ENCODE measurements around the gene ATP2B2. TPM values are rescaled to one million over a fixed set of nuclear protein-coding genes. Genes with fewer than 3 reads are reported as not detected.
"Not testable (repeated sequence)": the region's sequence is repeated elsewhere in the genome, so short reads cannot be mapped to it uniquely, and the experiment has no call there.

Gene ATP2B2
- total and polyA plus RNA-seq, 2 donors = 0.13 to 0.53 TPM

DNA sequence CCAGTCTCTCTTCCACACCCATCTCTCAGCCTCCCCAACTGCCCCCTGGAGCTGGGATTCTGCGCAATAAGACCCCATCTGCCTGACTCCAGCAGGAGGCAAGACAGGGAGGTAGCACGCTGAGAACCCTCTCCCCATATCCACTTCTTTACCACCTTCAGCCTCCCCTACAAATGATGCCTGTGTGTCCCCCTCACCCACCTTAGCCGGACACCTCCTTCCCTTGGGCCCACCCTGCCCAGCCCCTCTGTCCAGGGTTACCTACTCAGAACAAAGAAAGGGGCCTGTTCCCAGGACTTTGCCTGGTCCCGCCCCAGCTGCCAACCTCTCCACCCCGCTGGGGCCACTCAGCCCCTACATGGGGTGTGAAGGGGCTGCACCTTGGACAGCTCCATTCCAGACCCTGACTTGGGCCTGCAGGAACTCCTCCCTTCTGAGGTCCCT lies 40.8 kb upstream of the ATP2B2 start:
- no peak overlapping the region for H3K4me3 ChIP-seq (ENCODE audit: low read depth, low read length)
- no peaks in the 10 kb centered on the region for H3K36me3 ChIP-seq (ENCODE audit: insufficient read depth)
- H3K4me1 ChIP-seq (ENCODE audit: insufficient read depth) = no peaks in the 10 kb centered on the region
- no peak overlapping the region for H3K27ac ChIP-seq (ENCODE audit: low read depth)
- WGBS = 66% methylated on average over 5 of the region's 5 CpGs
- DNase-seq (ENCODE audit: extremely low spot score) = no peak

DNA sequence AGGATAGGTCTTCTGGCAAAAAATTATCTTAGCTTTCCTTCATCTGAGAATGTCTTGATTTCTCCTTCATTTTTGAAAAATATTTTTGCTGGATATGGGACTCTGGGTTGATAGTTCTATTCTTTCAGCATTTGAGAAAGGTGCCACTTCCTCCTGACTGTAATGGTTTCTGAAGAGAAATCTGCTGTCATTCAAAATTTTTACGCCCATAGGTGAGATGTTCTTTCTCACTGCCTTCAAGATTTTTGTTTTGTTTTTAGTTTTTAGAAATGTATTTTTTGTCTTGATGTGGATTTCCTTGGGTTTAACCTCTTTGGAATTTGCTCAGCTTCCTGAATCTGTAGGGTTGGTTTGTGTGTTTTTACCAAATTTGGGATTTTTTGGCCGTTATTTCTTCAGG lies 37.1 kb upstream of the ATP2B2 start:
- H3K36me3 ChIP-seq (ENCODE audit: insufficient read depth) = no peaks in the 10 kb centered on the region
- no peaks in the 10 kb centered on the region for H3K4me1 ChIP-seq (ENCODE audit: insufficient read depth)
- no peak for DNase-seq (ENCODE audit: extremely low spot score)
- WGBS = 70% methylated on average over 2 of the region's 2 CpGs
- H3K27ac ChIP-seq (ENCODE audit: low read depth) = no peak overlapping the region
- H3K4me3 ChIP-seq (ENCODE audit: low read depth, low read length) = no peak overlapping the region

DNA sequence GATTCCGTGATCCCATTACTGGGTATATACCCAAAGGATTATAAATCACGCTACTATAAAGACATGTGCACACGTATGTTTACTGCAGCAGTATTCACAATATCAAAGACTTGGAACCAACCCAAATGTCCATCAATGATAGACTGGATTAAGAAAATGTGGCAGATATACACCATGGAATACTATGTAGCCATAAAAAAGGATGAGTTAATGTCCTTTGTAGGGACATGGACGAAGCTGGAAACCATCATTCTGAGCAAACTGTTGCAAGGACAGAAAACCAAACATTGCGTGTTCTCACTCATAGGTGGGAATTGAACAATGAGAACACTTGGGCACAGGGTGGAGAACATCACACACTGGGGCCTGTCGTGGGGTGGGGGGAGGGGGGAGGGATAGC lies 35.0 kb upstream of the ATP2B2 start:
- not testable (repeated sequence) for H3K36me3 ChIP-seq (ENCODE audit: insufficient read depth); DNase-seq (ENCODE audit: extremely low spot score); H3K4me3 ChIP-seq (ENCODE audit: low read depth, low read length); H3K27ac ChIP-seq (ENCODE audit: low read depth); H3K4me1 ChIP-seq (ENCODE audit: insufficient read depth)
- WGBS = 83% methylated on average over 6 of the region's 6 CpGs

DNA sequence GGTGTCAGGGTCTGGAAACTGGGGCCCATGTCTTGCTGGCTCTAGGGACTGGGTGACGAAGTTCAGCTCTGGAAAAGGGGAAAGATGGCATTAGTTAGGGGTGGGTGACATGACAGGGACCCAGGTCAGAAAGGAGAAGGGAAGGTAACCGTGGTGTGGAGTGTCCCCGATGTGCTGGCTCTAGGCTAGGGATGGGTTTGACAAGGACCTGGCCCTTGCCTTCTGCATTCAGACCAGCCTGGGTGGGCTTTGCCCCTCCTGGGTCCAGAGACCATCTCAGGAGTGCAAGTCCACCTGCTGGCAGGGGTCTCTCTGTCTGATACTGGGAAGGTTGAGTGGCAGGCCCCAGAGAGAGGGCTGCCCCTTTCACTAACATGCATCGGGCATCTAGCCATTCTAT lies 28.7 kb upstream of the ATP2B2 start:
- no peak for DNase-seq (ENCODE audit: extremely low spot score)
- Histone ChIP-seq H3K27ac (ENCODE audit: low read depth) (no peak overlapping the region), H3K4me3 (ENCODE audit: low read depth, low read length) (no peak overlapping the region), H3K36me3 (ENCODE audit: insufficient read depth) (no peaks in the 10 kb centered on the region), H3K4me1 (ENCODE audit: insufficient read depth) (no peaks in the 10 kb centered on the region)
- WGBS = 80% methylated on average over 4 of the region's 4 CpGs

- Histone ChIP-seq H3K4me3 (ENCODE audit: low read depth, low read length) (no peak overlapping the region), H3K4me1 (ENCODE audit: insufficient read depth) (no peaks in the 10 kb centered on the region), H3K36me3 (ENCODE audit: insufficient read depth) (no peaks in the 10 kb centered on the region), H3K27ac (ENCODE audit: low read depth) (no peak overlapping the region)
- no peak for DNase-seq (ENCODE audit: extremely low spot score)
These were observed 28.3 kb upstream of the ATP2B2 start for GRCh38 chr3:10533737-10534023.

DNA sequence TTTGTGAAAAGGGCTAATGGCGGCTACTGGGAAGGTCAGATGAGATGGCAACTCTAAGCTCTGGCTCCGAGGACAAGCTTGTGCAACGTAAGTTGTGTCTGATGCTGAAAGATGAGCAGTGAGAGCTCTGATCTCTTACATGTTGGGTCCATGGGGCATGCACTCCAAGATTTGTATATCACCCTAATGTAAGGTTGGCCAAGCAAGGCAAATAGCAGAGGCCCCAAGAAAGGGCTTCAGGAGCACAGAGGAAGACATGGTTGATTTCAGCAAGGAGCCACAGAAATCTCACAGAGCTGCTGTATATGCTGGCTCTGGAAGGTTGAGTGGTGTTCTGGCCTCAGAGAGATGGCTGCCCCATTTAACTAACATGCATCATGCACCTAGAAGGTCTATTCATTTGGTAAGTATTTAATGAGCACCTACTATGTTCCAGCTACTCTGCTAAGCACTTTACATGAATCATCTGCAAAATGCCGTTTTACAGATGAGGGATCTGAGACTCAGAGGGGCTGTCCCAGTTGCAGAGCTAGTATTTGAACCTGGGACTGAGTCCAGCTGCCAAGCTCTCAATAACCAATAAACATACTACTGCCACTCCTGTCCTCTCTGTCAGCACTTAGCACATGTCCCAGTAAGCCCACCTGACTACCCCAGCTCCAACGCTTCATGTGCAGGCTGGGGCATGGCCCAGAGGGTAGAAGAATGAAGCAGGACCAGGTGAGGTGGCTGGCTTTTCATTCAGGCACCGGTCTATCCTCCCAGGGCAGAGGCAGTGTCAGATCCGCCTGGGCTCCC lies 27.8 kb upstream of the ATP2B2 start:
- Histone ChIP-seq H3K4me1 (ENCODE audit: insufficient read depth) (no peaks in the 10 kb centered on the region), H3K4me3 (ENCODE audit: low read depth, low read length) (no peak overlapping the region), H3K27ac (ENCODE audit: low read depth) (no peak overlapping the region), H3K36me3 (ENCODE audit: insufficient read depth) (no peaks in the 10 kb centered on the region)
- no peak for DNase-seq (ENCODE audit: extremely low spot score)
- WGBS = 81% methylated on average over 7 of the region's 7 CpGs

GRCh38 chr3:10531031-10531430 lies 25.6 kb upstream of the ATP2B2 start:
- 54% methylated on average over 6 of the region's 6 CpGs for WGBS
- H3K27ac ChIP-seq (ENCODE audit: low read depth) = no peak overlapping the region
- DNase-seq (ENCODE audit: extremely low spot score) = no peak
- H3K4me1 ChIP-seq (ENCODE audit: insufficient read depth) = no peaks in the 10 kb centered on the region
- H3K36me3 ChIP-seq (ENCODE audit: insufficient read depth) = no peaks in the 10 kb centered on the region
- H3K4me3 ChIP-seq (ENCODE audit: low read depth, low read length) = no peak overlapping the region

DNA sequence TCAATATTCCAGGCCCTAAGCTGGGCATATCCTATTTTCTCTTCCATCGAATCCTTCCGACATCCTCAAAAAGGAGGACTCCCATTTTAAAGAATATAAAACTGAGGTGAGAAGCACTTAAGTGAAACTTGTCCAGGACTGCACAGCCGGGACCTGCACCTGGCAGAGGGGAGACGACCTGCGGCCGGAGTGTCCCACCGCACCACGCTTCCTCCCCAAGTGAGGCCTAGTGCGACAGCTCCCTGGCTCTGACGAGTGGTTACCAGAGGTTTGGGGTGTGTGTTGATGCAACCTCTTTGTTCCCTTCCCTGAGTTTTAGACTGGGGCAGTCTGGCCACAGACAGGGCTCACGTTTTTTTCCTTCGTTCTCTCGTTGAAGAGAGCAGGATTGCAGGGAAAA lies 24.9 kb upstream of the ATP2B2 start:
- WGBS = 70% methylated on average over 13 of the region's 13 CpGs
- Histone ChIP-seq H3K4me3 (ENCODE audit: low read depth, low read length) (no peak overlapping the region), H3K36me3 (ENCODE audit: insufficient read depth) (no peaks in the 10 kb centered on the region), H3K27ac (ENCODE audit: low read depth) (no peak overlapping the region), H3K4me1 (ENCODE audit: insufficient read depth) (no peaks in the 10 kb centered on the region)
- no peak for DNase-seq (ENCODE audit: extremely low spot score)

DNA sequence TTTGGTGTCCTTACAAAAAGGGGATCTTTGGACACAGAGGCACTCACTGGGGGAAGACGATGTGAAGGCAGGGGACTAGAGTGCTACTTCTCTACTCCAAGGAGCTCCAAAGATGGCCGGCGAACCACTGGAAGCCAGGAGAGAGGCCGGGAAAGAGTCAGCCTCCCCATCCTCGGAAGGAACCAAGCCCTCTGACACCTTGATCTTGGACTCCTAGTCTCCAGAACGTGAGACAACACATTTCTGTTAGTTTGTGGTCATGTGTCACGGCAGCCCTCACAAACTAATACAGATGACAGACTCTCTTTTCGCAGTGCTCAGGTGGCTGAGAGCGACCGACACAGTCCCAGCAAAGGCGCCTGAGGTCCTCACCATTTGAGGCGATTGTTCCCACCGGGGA lies 24.4 kb upstream of the ATP2B2 start:
- Histone ChIP-seq H3K4me3 (ENCODE audit: low read depth, low read length) (no peak overlapping the region), H3K4me1 (ENCODE audit: insufficient read depth) (no peaks in the 10 kb centered on the region), H3K27ac (ENCODE audit: low read depth) (no peak overlapping the region), H3K36me3 (ENCODE audit: insufficient read depth) (no peaks in the 10 kb centered on the region)
- WGBS = 86% methylated on average over 13 of the region's 13 CpGs
- DNase-seq (ENCODE audit: extremely low spot score) = no peak

- H3K36me3 ChIP-seq (ENCODE audit: insufficient read depth) = no peaks in the 10 kb centered on the region
- no peaks in the 10 kb centered on the region for H3K4me1 ChIP-seq (ENCODE audit: insufficient read depth)
- no peak for DNase-seq (ENCODE audit: extremely low spot score)
- 74% methylated on average over 7 of the region's 7 CpGs for WGBS
- no peak overlapping the region for H3K27ac ChIP-seq (ENCODE audit: low read depth)
- no peak overlapping the region for H3K4me3 ChIP-seq (ENCODE audit: low read depth, low read length)
These were observed 22.7 kb upstream of the ATP2B2 start for GRCh38 chr3:10528046-10528445.

GRCh38 chr3:10527295-10528001 lies 22.1 kb upstream of the ATP2B2 start:
- H3K4me1 ChIP-seq (ENCODE audit: insufficient read depth) = no peaks in the 10 kb centered on the region
- H3K36me3 ChIP-seq (ENCODE audit: insufficient read depth) = no peaks in the 10 kb centered on the region
- H3K4me3 ChIP-seq (ENCODE audit: low read depth, low read length) = no peak overlapping the region
- 83% methylated on average over 13 of the region's 13 CpGs for WGBS
- no peak overlapping the region for H3K27ac ChIP-seq (ENCODE audit: low read depth)
- DNase-seq (ENCODE audit: extremely low spot score) = no peak

DNA sequence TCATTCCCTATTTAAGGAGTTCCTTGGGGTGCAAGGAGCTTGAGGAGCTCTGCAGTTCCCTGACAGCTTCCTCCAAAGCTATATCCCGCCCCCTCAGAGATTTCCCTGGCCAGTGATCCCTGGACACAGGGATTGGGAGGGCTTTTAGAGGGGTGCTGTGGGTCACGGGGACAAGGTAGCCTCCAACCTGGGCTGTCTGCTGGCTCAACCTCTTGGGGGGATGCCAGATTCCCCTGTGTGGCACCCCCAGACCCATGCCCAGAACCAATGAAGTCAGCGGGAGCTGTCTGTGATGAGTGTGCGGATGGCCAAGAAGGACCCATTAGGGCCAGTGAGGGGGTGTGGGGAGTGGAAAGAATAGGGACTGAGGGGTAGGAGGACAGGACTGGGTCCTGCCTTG lies 21.0 kb upstream of the ATP2B2 start:
- Histone ChIP-seq H3K27ac (ENCODE audit: low read depth) (no peak overlapping the region), H3K36me3 (ENCODE audit: insufficient read depth) (no peaks in the 10 kb centered on the region), H3K4me1 (ENCODE audit: insufficient read depth) (no peaks in the 10 kb centered on the region), H3K4me3 (ENCODE audit: low read depth, low read length) (no peak overlapping the region)
- 79% methylated on average over 4 of the region's 4 CpGs for WGBS
- DNase-seq (ENCODE audit: extremely low spot score) = no peak

DNA sequence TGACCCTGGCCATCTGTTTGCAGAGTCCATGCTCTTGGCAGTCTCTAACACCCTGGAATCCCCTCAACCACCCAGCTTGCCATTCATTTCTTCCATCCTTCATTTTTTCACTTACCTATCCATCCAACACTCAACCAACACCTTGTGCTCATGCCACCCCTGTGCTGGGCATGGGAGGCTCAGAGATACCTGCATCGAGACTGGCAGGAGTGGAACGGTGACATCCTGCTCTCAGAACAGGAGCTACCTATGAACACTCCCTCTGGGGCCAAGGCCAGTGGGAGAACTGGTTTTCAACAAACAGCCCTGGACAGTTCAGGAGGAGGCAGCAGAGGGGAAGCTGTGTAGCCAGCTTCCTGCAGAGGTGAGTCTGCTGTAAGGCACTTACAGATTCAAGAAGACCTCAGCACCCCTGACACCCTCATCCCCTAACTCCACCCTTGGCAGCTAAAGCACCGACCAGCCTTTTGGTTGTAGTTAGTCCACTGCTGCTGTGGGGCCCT lies 19.5 kb upstream of the ATP2B2 start:
- Histone ChIP-seq H3K36me3 (ENCODE audit: insufficient read depth) (no peaks in the 10 kb centered on the region), H3K4me3 (ENCODE audit: low read depth, low read length) (no peak overlapping the region), H3K27ac (ENCODE audit: low read depth) (no peak overlapping the region), H3K4me1 (ENCODE audit: insufficient read depth) (no peaks in the 10 kb centered on the region)
- no peak for DNase-seq (ENCODE audit: extremely low spot score)
- WGBS = 70% methylated on average over 3 of the region's 3 CpGs

- Histone ChIP-seq H3K4me1 (ENCODE audit: insufficient read depth) (no peaks in the 10 kb centered on the region), H3K4me3 (ENCODE audit: low read depth, low read length) (no peak overlapping the region), H3K27ac (ENCODE audit: low read depth) (no peak overlapping the region), H3K36me3 (ENCODE audit: insufficient read depth) (no peaks in the 10 kb centered on the region)
- no peak for DNase-seq (ENCODE audit: extremely low spot score)
- 77% methylated on average over 7 of the region's 7 CpGs for WGBS
These were observed 18.9 kb upstream of the ATP2B2 start for GRCh38 chr3:10524270-10524669.
